NT2/D1 (cell line): ENCODE results near the gene CNTLN.

ENCODE experiments used
- DNase-seq: peaks from one replicate; pipeline ENCODE4 v3.0.0-alpha.2; 2011; ENCODE audit warnings: low read depth, low spot score
- H3K27me3 ChIP-seq: 2 replicates; pipeline ENCODE4 v1.6.0; 2011; ENCODE audit warnings: mild to moderate bottlenecking; ENCODE audit not compliant: insufficient read length, insufficient read depth
- H3K36me3 ChIP-seq: 2 replicates; pipeline ENCODE4 v1.6.1; 2011; ENCODE audit warnings: mild to moderate bottlenecking, low read length, mixed read lengths; ENCODE audit not compliant: insufficient read depth, insufficient read length
- H3K4me1 ChIP-seq: 2 replicates; pipeline ENCODE4 v1.5.1; 2011; ENCODE audit not compliant: insufficient read depth, insufficient read length
- H3K4me3 ChIP-seq: 2 replicates; pipeline ENCODE4 v1.5.1; 2011; ENCODE audit warnings: low read depth; ENCODE audit not compliant: insufficient read length
- H3K9ac ChIP-seq: 2 replicates; pipeline ENCODE4 v1.6.0; 2011; ENCODE audit warnings: low read depth; ENCODE audit not compliant: insufficient read length
- H3K9me3 ChIP-seq: 2 replicates; pipeline ENCODE4 v1.5.1; 2011; ENCODE audit warnings: mild to moderate bottlenecking, low read length; ENCODE audit not compliant: insufficient read depth
- SUZ12 ChIP-seq: IDR thresholded peaks from 2 replicates; pipeline ENCODE4 v1.6.1; 2011; ENCODE audit not compliant: insufficient read length, insufficient read depth; ENCODE audit errors: extremely low read depth
- YY1 ChIP-seq: IDR thresholded peaks from 2 replicates; pipeline ENCODE4 v1.6.1; 2011; ENCODE audit not compliant: insufficient read length, insufficient read depth
- ZNF274 ChIP-seq: IDR thresholded peaks from 2 replicates; pipeline ENCODE4 v1.6.1; 2011; ENCODE audit warnings: mild to moderate bottlenecking, low read depth, low read length

CNTLN gene

DNA sequence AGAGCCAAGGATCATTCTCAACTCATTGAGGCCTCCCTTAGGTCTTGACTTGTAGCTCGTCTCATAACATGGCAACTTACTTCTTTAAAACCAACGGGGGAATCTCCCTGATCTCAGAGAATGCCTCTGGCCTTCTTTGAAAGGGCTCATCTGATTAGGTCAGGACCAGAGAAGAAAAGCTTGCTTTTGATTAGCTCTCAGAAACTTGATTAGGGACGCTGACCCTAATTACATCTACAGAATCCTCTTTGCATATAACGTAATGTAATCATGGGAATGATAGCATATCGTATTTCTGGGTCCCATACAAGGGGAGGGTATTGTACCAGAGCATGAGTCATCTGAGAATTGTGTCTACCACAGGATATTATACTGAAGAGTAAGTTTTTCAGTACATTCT, 318.9 kb downstream of the CNTLN start:
- H3K27me3 ChIP-seq, result no peaks in the 10 kb centered on the region
- no peak overlapping the region for H3K4me3 ChIP-seq
- H3K9me3 ChIP-seq, result no peaks in the 10 kb centered on the region
- H3K9ac ChIP-seq, result no peak overlapping the region
- TF ChIP-seq ZNF274, result no peak
- no peak for TF ChIP-seq YY1
- TF ChIP-seq SUZ12, result no peak
- no peak for DNase-seq
- no peaks in the 10 kb centered on the region for H3K36me3 ChIP-seq
- H3K4me1 ChIP-seq, result no peaks in the 10 kb centered on the region

DNA sequence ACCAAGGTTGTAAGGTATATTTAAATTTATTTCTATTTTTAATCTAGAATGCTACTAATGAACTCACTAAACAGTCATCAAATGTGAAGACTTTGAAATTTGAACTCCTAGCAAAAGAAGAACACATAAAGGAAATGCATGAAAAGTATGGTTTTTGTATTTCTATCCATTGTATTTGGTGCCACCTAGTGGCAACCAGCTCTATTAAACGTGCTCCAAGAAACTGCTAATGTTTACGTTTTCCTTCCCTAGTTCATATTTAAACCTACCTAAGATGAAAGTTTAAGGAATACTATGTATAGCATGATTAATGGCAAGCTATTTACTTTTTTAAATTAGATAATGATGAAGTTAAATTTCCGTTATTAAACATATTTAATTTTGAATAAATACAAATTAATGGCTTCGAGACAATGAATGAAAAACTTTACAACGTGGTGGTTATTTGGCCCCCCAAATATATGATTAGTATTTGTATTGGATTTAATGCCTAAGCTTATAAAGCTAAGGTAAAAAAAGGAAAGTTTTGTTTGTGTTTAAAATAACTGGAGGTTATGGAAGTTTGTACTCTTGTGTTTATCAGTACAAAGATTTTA, 328.1 kb downstream of the CNTLN start:
- peak; percentile 42 for DNase-seq
- Histone ChIP-seq H3K27me3 (no peaks in the 10 kb centered on the region), H3K9me3 (no peaks in the 10 kb centered on the region), H3K4me1 (no peaks in the 10 kb centered on the region), H3K36me3 (no peaks in the 10 kb centered on the region), H3K4me3 (no peak overlapping the region), H3K9ac (no peak overlapping the region)
- TF ChIP-seq ZNF274 (no peak), YY1 (no peak), SUZ12 (no peak)

DNA sequence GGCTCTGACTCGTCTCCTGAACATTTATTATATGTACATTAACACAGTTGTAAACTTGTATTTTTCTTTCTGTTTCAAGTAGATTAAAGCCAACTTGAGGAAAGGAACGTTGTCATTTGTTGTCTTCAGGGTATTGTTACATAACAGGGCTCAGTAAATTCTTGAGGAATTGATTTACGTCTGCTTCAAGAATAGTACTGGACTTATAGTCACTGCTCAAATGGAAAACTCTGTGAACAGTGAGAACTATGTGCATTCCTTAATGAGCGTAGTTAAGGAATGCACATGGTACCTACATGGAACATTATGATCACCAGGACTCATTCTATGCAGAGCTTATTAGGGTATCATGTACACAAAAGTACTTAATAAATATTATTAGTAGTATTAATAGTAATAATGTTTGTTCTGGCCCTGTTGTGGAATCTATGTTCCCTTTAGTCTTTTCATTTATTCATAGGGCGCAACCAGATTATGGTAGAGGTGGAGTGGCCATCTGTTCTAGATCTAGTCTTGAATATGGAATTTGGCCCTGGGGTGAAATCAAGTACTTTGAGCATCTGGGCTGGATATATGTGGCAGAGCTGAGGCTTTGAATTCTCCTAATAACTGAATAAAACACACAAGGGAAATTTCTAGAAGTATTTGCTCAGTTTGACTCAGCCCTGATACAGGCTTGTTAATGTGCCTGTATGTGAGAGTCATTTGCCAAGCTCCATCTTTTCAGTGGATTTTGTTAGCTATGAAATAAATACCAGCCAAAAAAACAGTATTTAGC, 335.4 kb downstream of the CNTLN start:
- no peaks in the 10 kb centered on the region for H3K27me3 ChIP-seq
- no peaks in the 10 kb centered on the region for H3K36me3 ChIP-seq
- H3K4me1 ChIP-seq, result no peaks in the 10 kb centered on the region
- no peaks in the 10 kb centered on the region for H3K9me3 ChIP-seq
- no peak for DNase-seq
- no peak overlapping the region for H3K9ac ChIP-seq
- no peak for TF ChIP-seq SUZ12
- TF ChIP-seq YY1, result no peak
- no peak for TF ChIP-seq ZNF274
- no peak overlapping the region for H3K4me3 ChIP-seq

DNA sequence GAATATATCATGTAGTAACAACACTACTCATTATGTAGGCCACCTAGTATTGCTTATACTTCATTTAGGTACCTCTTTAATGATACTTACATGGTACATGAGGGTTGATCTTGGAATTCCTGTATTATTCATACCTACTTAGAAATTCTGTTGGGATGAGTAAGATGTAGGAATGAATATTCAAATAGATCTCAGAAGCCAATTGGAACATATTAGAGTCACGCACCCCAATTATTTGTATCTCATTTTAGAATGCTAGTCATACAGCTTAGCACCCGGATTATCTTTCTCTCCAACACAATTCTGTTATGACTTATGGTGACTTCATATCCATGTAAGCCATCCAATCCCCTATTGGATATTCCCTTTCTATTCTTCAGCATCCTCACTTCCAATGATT, 337.3 kb downstream of the CNTLN start:
- no peaks in the 10 kb centered on the region for H3K27me3 ChIP-seq
- no peak for DNase-seq
- TF ChIP-seq ZNF274 (no peak), SUZ12 (no peak), YY1 (no peak)
- H3K9me3 ChIP-seq, result no peaks in the 10 kb centered on the region
- no peaks in the 10 kb centered on the region for H3K36me3 ChIP-seq
- no peak overlapping the region for H3K4me3 ChIP-seq
- no peak overlapping the region for H3K9ac ChIP-seq
- H3K4me1 ChIP-seq, result no peaks in the 10 kb centered on the region

DNA sequence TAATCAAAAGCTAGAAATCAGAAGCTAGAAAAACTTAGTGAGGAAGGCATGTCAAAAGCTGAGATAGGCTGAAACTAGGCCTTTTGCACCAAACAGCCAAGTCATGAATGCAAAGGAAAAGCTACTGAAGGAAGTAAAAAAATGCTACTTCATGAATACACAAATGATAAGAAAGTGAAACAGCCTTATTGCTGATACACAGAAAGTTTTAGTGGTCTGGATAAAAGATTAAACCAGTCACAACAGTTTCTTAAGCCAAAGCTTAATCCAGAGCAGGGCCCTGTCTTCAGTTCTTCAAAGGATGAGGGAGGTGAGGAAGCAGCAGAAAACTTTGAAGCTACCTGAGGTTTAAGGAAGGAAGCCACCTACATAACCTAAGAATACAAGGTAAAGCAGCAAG, 341.6 kb downstream of the CNTLN start:
- no peak for DNase-seq
- Histone ChIP-seq H3K4me3 (no peak overlapping the region), H3K4me1 (no peaks in the 10 kb centered on the region), H3K9ac (no peak overlapping the region), H3K9me3 (no peaks in the 10 kb centered on the region), H3K27me3 (no peaks in the 10 kb centered on the region), H3K36me3 (no peaks in the 10 kb centered on the region)
- TF ChIP-seq ZNF274 (no peak), YY1 (no peak), SUZ12 (no peak)

DNA sequence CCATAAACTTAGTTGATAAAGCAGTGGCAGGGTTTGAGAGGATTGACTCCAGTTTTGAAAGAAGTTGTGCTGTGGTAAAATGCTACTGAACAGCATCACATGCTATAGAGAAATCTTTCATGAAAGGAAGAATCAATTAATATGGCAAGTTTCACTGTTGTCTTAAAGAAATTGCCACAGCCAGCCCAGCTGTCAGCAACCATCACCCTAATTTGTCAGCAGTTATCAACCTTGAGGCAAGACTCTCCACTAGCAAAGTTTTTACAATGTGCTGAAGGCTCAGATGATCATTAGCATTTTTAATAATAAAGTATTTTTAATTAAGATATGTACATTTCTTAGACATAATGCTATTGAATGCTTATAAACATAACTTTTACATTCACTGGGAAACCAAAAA, 343.0 kb downstream of the CNTLN start:
- H3K27me3 ChIP-seq, result no peaks in the 10 kb centered on the region
- no peak overlapping the region for H3K4me3 ChIP-seq
- DNase-seq, result no peak
- no peak overlapping the region for H3K9ac ChIP-seq
- no peaks in the 10 kb centered on the region for H3K9me3 ChIP-seq
- TF ChIP-seq SUZ12 (no peak), ZNF274 (no peak), YY1 (no peak)
- no peaks in the 10 kb centered on the region for H3K36me3 ChIP-seq
- no peaks in the 10 kb centered on the region for H3K4me1 ChIP-seq

DNA sequence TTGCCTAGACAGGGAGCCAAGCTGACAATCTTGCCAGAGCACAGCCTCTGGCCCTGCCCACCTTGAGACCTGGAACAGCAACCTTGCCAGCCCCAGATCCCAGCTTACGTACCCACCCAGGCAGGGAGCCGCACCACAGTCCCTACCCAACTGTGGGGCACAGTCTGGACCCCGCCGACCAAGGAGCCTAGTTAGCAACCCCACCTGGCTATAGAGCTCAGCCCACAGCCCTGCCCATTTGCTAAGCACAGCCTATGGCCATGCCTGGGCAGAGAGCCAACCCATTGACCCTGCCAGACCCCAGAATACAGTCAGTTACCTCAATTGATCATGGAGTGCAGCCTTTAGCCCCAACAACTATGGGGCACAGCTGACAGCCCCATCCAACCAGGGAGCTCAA, 346.1 kb downstream of the CNTLN start:
- no peak for TF ChIP-seq ZNF274
- Histone ChIP-seq H3K9me3 (no peaks in the 10 kb centered on the region), H3K27me3 (no peaks in the 10 kb centered on the region), H3K9ac (no peak overlapping the region), H3K4me1 (no peaks in the 10 kb centered on the region), H3K36me3 (no peaks in the 10 kb centered on the region), H3K4me3 (no peak overlapping the region)
- no peak for DNase-seq

DNA sequence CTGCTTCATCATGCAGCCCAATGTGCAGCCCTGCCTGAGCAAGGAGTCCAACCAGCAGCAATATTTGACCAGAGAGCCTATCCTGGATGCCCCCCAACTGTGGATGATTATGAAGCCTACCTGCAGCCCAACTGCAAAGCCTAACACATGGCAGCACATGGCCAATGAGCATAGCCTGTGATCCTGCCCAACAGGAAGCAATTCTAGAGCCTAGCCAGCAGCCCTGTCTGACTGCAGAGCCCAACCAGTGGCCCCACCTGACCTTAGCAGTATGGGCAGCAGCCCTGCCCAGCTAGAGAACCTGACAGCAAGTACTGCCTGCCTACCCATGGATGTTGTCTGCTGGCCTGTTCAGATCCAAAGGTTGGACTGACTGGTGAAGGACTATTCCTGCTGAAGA, 346.7 kb downstream of the CNTLN start:
- Histone ChIP-seq H3K4me1 (no peaks in the 10 kb centered on the region), H3K36me3 (no peaks in the 10 kb centered on the region), H3K9me3 (no peaks in the 10 kb centered on the region), H3K27me3 (no peaks in the 10 kb centered on the region), H3K4me3 (no peak overlapping the region), H3K9ac (no peak overlapping the region)
- TF ChIP-seq SUZ12, result no peak
- TF ChIP-seq YY1, result no peak
- TF ChIP-seq ZNF274, result no peak
- no peak for DNase-seq
